ENCODE measurements around the gene PARP3. TPM values are rescaled to one million over a fixed set of nuclear protein-coding genes. Genes with fewer than 3 reads are reported as not detected.

PARP3 gene
- total RNA-seq, 2 donors from 2014 or later, result 22.9 to 27.1 TPM

DNA sequence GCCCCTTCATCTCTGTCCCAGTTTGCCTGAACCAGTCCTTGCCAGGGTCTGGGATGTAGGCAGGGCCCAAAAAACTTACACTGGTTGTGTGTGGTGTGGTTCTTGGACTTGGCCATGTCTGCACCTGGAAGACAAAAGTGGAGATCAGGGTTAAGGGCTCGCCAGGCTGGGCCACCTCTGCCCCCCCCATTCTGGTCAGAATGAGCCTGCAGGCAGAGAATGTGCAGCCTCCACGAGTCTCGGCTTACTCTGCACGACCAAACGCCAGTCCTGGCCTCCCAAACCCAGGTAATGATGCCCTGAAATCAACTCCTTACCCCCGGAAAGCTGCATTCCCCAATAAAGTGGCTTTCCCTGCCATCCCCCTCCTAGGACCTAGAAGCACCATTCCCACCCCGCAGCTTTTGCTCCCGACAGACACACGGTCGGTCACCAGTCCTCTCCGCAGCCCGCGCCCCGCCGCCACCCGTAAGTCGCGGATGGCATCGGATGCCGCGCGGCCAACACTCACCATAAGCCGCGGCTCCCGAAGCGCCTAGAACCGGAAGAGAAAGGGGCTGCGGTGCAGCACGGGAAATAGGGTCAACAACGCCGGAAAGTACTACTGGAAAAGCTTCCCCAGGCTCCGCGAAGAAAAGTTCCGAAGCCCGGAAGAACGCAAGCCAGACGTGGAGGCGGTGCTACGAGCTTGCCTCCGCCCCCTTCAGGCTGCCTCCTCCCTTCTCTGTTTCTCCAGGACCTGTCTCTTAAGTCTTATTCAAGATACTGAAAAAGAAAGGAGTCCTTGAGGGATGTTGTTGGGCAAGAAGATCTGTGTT is 53.4 kb downstream of the PARP3 start, which contains the start of gene RPL29:
TSS of gene RPL29 (minus strand) at position 550 of the 818 bp plus-strand sequence. CDS start at position 116, 434 bp downstream.
- ATAC-seq (replicated peaks in 1 of 2), result peak; percentile 95 to 98
- Mint-ChIP-seq H3K36me3 (ENCODE audit: insufficient read depth in 2 of 2) (peaks cover 16 to 20% of the 10 kb centered on the region in 2 donors), H3K27me3 (ENCODE audit: low read depth) (peaks cover 6% of the 10 kb centered on the region), H3K9me3 (no peaks in the 10 kb centered on the region), H3K27ac (peak within 1 kb of the TSS; percentile 98), H3K4me3 (peak within 1 kb of the TSS; percentile 97 to 100), H3K4me1 (ENCODE audit: low read depth) (peaks cover 37% of the 10 kb centered on the region)
- DNase-seq, result peak; percentile 92 to 93

GRCh38 chr3:51997172-51997571 is 55.0 kb downstream of the PARP3 start:
- Mint-ChIP-seq H3K36me3 (ENCODE audit: insufficient read depth in 2 of 2) (peaks cover 16 to 20% of the 10 kb centered on the region in 2 donors), H3K4me1 (ENCODE audit: low read depth) (peaks cover 29% of the 10 kb centered on the region), H3K4me3 (peak overlapping the region; percentile 8 to 38), H3K9me3 (no peaks in the 10 kb centered on the region), H3K27ac (no peak overlapping the region), H3K27me3 (ENCODE audit: low read depth) (peaks cover 6% of the 10 kb centered on the region)
- no peak for DNase-seq
- ATAC-seq (replicated peaks in 1 of 2), result no peak

DNA sequence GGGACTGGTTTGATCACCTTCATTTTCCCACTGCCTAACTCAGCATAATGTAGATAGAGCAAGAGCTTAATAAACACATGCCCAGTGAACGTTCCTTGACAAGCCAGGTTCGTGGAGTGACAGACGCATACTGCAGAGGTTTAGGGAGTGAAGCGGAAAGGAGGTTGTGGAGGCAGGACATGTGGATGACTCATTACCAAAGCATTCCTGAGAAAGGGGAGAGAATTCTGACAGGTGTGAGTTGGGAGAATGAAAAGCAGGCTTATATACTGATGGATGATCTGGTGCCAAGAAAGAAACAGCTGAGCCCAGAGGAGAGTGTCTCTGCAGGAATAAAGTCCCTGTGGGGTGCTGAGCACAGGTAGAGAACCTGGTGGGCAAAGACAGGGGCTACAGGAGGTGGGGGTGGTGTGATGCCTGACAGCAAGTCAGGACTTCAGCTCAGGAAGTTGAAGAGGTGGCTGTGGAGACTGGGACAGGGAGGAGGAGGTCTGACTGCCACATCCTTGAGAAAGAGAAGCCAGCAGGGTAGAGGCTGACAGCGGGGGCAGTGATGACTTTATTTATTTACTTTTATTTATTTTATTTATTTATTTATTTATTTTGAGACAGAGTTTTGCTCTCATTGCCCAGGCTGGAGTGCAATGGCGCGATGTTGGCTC is 55.9 kb downstream of the PARP3 start:
- H3K9me3 Mint-ChIP-seq, result no peaks in the 10 kb centered on the region
- H3K27ac Mint-ChIP-seq, result no peak overlapping the region
- no peak for DNase-seq
- peaks cover 6% of the 10 kb centered on the region for H3K27me3 Mint-ChIP-seq (ENCODE audit: low read depth)
- ATAC-seq (replicated peaks in 1 of 2), result no peak
- peaks cover 20% of the 10 kb centered on the region for H3K4me1 Mint-ChIP-seq (ENCODE audit: low read depth)
- H3K36me3 Mint-ChIP-seq (ENCODE audit: insufficient read depth in 2 of 2), result peaks cover 16 to 20% of the 10 kb centered on the region in 2 donors
- H3K4me3 Mint-ChIP-seq, result no peak overlapping the region

Other genes starting within 250 kb of the PARP3 start
- 1 to 10 TPM in 1 of 2 donors, under 1 TPM in 1; 0.48 to 2.0 TPM for gene GRM2, start 235.3 kb upstream of the PARP3 start, total RNA-seq
- gene IQCF6, start 163.1 kb upstream of the PARP3 start, total RNA-seq, result not detected
- not detected for gene IQCF2, start 80.7 kb upstream of the PARP3 start, total RNA-seq
- gene IQCF5, start 66.8 kb upstream of the PARP3 start, total RNA-seq, result not detected
- not detected for gene IQCF1, start 39.0 kb upstream of the PARP3 start, total RNA-seq
- gene RRP9, start 459 bp upstream of the PARP3 start, total RNA-seq, result 10 to 100 TPM; 17.9 to 27.7 TPM
- under 1 TPM in 1 of 2 donors, not detected in 1; 0.10 TPM for gene GPR62, start 13.0 kb downstream of the PARP3 start, total RNA-seq
- 10 to 100 TPM; 23.3 to 27.4 TPM for gene PCBP4, start 25.1 kb downstream of the PARP3 start, total RNA-seq
- 10 to 100 TPM; 52.5 to 54.6 TPM for gene ABHD14B, start 31.7 kb downstream of the PARP3 start, total RNA-seq
- 1 to 10 TPM; 6.6 to 8.9 TPM for gene ABHD14A, start 32.7 kb downstream of the PARP3 start, total RNA-seq
- 10 to 100 TPM; 30.2 to 42.4 TPM for gene ACY1, start 41.2 kb downstream of the PARP3 start, total RNA-seq
- 1,000 to 10,000 TPM; 1,676 to 1,838 TPM for gene RPL29, start 53.5 kb downstream of the PARP3 start, total RNA-seq
- 10 to 100 TPM; 12.8 to 15.7 TPM for gene DUSP7, start 114.2 kb downstream of the PARP3 start, total RNA-seq
- 10 to 100 TPM; 28.6 to 39.0 TPM for gene POC1A, start 212.1 kb downstream of the PARP3 start, total RNA-seq

Measured in activated T-cell treated with anti-CD3 and anti-CD28 coated beads, Interleukin-2, amount 50 U/mL, for 72 hours (primary cell).